CD4-positive, alpha-beta T cell treated with Interleukin-6 for 4 hours (primary cell): ENCODE measurements around the gene CCDC33.
"Not testable (repeated sequence)": the region's sequence is repeated elsewhere in the genome, so short reads cannot be mapped to it uniquely, and the experiment has no call there.

Source experiments
- DNase-seq: peaks from one replicate; pipeline ENCODE4 v3.0.0-alpha.2; 2020; ENCODE audit warnings: mixed read lengths

Gene CCDC33

DNA sequence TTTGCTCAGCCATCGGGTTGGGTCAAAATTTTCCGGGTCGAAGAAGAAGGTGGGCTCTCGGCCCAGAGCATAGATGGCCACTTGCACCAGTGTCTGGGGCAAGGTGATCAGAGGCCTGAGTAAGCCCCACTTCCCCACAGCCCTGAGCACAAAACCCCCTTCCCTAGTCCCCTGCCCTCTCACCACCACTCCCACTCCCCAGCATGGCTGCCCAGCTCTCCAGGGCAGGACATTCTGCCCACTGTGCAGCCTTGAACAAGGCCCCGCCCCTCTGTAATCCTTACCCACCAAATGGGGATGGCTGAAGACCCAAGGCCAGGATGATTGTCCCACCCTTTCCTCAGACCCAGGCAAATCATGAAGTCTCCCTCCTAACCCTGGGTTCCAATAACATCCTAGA is 102.5 kb downstream of the CCDC33 start:
- DNase-seq: no peak

DNA sequence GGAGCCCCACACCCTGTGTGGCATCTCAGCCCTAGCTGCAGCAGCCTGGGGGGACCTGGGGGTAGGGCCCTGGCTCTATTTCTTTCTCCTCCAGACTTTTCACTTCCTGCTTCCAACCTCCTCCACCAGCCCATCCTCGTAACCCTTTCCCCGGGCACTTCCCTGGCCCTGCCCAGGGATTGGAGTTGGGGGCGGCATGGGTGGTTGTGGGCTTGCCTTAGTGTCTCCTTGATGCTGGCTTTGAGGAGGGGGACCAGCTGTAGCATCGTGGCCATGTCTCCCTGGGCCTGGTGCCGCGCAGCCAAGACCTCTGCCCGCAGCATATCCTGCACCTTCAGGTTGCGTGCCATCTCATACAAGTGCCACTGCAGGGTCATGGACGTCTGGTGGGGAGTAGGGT is 103.2 kb downstream of the CCDC33 start:
- DNase-seq: no peak

DNA sequence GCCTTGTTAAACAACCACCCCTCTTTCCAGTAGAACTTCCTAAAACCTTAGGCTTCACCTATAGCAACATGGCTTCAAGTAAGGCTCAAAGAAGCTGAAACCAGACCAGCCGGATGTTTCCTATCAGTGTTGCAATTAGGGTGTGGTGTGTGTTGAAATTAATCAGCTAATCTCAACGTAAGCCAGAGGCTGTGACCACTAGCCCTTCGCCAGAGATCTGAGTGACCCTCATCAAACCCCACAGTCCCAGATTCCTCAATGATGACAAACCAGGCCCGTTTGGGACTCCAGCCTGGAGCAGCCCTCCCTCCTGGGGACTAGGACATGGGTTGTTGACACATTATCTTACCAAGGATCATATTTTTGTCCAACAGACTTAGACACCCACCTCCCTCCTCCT is 104.0 kb downstream of the CCDC33 start:
- no peak for DNase-seq

DNA sequence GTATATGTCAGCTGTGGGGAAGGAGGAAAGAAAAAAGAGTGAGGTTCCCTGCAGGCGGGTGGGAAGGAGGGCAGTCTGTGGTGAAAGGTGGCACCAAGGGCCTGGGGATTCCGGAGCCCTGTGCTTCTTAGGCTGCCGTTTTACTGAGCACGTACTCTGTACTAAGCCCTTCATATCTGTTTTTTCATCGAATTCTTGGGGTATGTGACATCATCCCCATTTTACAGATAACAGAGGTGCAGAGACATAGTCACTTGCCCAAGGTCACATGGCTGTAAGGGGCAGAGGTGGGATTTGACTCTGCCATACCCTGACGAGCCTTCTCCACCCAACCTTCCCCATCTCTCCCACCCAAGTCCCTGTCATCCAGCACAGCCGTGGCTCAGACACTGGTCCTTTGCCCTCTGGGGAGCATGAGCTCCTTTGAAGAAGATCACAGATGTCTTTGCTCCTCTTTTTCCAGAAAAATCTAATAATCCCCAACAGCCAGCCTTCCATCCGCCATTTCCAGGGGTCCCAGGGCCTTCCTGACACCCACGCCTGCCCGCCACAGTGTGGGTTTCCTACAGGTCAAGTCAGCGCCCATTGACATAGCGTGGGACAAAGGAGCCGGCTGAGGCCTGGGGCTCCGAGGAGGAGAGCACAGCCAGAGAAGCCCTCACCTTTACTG is 107.1 kb downstream of the CCDC33 start:
- DNase-seq: no peak

DNA sequence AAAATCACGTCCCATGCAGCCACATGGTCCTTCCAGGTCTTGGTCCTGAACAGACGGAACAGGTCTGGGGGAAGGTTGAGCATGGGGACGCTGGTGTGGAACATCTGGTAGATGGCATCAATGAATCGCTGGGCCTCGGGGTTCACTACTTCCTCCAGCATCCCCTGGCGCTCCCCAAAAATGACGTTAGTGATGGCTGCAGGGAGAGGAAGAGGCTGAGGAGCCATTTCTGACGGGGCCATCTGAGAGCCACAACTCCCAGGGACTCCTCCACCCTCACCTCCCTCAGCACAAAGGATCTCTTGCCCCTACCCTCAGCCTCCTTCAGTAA is 107.6 kb downstream of the CCDC33 start:
- no peak for DNase-seq

DNA sequence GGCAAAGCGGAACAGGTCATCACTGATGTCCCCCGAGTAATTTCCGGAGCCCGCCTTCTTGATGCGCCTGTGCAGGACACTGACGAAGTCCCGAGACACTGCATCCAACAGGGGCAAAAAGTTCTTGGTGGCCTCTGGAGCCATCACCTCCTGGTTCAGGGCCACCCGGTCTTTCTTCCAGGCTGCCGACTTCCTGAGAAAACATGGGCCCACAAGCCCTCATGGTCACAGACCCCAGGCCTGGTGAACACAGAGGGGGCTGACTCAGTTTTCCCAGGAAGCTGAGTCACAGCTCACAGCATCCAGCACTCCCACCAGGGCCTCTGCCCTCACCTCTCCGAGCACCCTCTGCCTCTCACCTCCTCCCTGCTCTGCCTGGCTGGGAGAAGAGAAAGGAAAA is 108.9 kb downstream of the CCDC33 start:
- DNase-seq: no peak

DNA sequence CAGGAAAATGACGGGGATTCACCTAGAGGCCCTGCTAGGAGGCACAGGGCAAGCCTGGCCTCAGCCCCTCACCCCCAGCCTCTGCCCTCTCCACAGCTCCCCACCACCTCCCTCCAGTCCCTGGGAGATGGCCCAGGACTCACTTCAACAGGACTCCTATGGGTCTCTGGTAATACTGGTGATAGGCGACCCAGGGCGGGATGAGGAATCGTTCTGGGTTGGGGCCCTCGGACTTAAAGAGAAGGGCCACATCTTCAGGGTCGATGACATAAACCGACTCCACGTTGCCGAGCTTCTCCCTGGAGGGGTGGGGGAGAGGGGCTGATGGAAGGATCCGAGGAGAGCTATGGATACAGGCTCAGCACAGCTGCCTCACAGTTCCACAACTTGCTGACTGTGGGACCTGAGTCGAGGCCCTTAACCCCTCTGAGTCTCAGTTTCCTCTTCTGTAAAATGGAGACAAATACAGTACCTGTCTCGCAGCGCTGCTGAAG is 111.7 kb downstream of the CCDC33 start:
- no peak for DNase-seq

DNA sequence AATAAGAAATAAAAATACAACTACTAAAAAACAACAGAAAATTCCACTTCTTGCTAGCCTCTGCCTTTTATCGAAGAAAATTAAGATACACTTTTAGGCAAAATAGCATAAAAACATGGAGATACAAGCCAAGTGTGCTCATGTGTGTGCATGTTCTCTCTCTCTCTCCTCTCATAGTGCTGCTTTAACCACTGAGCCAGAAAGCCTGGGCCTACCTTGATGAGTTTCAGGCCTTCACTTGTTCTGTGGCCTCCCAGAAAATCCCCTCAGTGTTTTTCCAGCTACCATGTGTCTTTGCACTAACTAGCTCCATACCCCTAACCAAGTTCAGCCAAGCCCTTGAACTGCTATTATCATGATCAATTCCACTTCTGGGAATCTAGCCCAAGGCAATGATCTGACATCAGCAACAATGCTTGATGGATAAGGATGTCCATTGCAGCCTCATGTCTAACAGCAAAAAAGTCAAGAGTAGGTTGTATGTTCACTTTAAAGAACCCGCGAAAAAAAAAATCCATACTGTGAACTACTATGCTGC is 113.2 kb downstream of the CCDC33 start:
- no peak for DNase-seq

DNA sequence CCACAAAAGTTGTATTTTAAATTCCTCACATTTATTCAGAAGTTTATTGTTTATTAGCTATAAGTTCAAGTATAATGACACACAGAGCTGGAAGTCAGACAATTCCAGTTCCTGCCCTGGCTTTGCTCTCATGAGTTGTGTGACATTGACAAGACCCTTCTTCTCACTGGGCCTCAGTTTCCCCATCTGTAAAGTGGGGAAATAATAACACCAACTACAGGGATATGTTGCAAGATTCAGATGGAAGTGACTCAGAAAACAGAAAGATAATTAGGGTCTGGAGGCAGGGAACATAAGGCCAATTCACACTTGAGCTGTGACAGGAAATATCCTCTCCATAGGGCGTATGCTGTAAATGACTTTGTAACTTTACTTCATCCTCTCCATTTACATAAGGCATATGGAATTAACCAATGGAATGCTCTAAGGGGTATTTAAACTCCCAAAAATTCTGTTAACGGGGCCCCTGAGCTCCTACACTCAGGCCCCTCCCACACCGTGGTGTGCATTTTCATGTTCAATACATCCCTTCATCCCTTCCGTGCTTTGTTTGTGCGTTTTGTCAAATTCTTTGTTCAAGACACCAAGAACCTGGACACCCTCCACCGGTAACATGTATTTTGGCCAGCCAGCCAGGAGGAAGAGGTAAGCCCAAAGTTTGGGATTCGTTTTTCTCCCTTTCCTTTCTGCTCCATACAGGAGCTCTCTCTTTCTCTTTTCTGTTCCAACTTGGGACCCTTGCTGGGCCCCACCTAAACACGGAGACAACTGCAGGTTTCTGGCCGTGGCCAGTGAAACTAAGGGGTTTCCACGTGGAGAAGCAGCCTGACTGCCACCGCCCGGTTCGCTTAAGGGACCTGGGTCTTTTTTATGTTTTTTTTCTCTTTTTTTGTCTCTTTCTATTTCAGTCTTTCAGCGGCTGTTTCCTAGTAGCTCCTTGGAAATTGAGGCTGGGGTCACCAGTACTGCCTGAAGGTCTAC is 114.5 kb downstream of the CCDC33 start:
- DNase-seq: no peak

DNA sequence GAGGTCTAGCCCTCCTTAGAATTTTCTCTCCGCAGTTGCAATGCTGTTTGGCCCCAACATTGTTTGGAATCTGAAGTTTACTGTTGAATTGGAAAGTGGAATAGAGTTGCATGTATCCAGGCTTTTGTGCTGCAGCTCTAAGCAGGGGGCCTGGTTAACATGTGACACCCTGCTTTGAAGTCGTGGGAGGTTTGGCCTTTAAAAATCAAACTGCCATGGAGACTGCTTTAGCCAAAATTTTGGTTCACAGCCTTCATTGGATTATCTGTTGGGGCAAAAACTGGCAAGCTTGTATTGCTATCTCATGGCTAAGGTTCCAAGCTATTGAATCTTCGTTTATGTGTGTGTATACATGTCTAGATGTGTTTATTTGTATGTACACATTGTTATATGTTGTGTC is 115.5 kb downstream of the CCDC33 start:
- no peak for DNase-seq

DNA sequence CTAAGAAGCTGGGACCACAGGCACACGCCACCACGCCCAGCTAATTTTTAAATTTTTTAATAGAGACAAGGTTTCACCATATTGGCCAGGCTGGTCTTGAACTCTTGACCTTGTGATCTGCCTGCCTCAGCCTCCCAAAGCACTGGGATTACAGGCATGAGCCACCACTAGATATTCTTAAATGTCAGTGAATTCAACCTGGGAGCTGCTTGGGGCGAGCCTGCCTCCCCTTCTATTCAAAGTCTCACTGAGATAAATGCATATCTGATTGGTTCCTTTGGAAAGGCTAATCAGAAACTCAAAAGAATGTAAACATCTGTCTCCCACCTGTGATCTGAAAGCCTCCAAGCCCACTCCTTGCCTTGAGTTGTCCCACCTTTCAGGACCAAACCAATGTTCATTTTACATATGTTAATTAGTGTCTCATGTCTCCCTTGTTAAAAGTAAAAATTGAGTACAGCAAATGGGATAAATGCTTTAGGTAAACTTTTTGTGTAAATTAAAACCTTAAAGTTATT is 116.3 kb downstream of the CCDC33 start:
- no peak for DNase-seq

DNA sequence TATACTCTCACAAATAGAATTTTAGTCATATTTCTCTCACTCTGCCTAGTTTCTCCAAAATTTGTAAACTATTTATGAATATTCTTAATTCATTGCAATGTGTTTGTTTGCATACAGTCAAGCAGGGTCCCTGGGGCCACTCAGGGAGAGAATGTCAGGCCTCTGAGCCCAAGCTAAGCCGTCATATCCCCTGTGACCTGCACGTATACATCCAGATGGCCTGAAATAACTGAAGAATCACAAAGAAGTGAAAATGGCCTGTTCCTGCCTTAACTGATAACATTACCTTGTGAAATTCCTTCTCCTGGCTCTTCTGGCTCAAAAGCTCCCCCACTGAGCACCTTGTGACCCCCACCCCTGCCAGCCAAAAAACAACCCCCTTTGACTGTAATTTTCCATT is 117.9 kb downstream of the CCDC33 start:
- not testable (repeated sequence) for DNase-seq

DNA sequence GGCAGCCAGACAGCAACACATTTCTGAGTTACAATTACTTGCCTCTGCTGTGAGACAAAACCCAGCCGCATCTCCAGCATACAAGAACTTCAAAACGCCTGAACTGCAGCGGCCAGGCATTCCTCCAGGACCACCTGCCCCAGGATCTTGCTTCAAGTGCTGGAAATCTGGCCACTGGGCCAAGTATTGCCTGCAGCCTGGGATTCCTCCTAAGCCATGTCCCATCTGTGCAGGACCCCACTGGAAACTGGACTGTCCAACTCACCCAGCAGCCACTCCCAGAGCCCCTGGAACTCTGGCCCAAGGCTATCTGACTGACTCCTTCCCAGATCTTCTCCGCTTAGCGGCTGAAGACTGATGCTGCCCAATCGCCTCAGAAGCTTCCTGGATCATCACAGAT is 119.9 kb downstream of the CCDC33 start:
- DNase-seq: not testable (repeated sequence)

DNA sequence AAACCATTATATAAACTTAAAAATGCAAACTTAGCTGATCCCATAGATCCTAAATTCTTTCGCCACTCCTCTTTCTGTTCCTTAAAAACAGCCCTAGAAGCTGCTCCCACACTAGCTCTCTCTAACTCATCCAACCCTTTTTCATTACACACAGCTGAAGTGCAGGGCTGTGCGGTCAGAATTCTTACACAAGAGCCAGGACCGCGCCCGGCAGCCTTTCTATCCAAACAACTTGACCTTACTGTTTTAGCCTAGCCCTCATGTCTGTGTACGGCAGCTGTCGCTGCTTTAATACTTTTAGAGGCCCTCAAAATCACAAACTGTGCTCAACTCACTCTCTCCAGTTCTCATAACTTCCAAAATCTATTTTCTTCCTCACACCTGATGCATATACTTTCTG is 121.4 kb downstream of the CCDC33 start:
- not testable (repeated sequence) for DNase-seq

DNA sequence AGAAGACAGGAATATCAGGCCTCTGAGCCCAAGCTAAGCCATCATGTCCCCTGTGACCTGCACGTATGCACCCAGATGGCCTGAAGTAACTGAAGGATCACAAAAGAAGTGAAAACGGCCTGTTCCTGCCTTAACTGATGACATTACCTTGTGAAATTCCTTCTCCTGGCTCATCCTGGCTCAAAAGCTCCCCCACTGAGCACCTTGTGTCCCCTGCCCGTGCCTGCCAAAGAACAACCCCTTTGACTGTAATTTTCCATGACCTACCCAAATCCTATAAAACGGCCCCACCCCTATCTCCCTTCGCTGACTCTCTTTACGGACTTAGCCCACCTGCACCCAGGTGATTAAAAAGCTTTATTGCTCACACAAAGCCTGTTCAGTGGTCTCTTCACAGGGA is 123.2 kb downstream of the CCDC33 start:
- not testable (repeated sequence) for DNase-seq

DNA sequence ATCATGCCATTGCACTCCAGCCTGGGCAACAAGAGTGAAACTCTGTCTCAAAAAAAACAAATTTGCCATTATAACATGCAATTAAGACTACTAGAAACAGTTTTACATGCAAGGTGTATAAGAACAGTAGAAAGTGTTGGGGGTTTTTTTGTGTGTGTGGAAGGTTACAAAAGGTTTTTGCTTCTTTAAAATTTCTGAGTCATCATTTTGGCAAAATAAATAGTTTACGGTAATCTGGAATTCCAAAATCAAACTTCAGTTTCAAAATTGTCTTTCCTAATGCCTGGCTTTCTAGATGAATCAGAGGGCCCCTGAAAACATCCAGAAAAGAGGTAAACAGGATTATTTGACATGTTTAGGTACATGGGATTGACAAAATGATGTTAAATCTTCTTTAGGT is 124.7 kb downstream of the CCDC33 start:
- not testable (repeated sequence) for DNase-seq

DNA sequence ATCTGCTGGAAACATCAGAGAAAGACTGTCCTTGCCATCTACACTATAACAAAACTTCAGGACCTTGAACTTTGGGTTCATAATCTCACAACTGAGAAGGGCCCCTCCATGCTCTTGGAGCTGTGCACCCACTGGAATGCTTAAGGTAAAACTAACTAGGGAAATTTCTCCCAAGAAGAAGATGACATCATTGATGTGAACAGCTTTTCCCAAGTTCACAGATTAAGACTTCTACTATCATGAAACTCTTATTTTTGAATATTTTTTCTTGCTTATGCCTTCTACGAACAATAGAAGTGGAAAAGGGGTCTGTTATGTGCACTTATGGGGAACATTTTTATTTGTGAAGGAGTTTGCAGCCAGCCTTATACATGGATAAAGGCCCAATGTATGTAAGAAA is 126.4 kb downstream of the CCDC33 start:
- DNase-seq: no peak

DNA sequence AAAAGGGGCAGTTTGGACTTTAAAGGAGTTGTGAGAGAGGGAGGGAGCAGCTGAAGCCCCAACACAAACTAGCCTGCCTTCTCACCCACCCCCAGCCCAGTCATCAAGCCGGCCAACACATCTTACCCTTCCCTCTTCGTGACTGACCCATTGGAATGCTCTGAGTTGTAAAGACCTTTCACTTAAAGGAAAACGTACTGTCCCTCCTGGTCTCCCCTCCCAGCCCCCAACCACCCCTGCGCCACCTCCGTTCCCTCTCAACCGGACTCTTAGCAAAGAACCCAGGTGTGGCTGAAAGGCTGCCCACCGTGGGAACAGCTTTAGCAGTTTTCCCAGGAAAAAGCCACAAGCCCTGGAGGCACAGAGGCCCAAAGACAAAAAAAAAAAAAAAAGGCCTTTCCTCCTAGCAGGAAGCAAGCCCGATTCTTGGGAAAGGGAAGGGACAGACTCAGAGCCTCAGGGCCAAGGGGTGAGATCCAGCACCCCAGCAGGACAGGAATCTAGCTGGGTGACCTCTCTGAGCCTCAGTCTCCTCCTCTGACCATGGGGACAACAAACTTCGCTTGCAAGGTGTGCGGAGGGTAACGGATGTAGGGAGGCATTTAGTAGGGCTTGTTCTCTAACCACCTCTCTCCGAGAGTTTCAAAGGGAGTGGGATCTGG is 128.9 kb downstream of the CCDC33 start:
- no peak for DNase-seq

DNA sequence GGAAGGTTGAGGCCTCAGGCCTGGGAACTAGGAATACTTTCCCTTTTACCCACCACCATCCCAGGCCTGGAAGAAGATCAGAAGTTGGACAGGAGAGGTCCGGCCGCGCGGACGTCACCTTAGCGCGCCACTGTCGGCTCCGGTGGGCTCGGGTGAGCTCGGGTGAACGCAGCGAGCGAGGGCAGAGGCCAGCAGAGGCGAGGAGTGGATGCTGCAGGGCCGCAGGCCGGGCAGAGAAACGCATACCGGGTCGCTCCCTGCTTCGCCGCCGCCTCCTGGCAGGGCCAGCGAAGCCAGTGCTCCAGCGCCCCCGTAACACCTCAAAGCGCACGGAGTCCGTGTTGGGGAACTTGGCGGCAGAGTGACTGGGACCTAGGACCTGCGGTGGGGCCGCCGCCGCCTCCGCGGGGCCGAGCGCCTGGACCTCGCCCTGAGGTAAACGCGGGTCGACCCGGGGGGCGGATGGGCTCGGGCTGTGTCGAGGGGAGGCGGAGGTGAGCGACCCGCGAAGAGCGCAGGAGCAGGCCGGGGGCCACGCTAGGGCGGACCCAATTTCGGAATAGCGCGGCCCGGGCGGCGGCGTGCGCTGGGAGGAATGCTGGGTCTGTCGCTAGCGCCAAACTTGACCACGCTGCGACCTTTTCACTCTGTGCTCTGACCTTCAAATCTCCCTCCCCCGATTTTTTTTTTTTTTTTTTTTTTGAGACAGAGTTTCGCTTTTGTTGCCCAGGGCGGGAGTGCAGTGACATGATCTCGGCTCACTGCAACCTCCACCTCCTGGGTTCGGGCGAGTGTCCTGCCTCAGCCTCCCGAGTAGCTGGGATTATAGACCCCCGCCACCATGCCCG is 129.7 kb downstream of the CCDC33 start:
- peak; percentile 7 for DNase-seq

DNA sequence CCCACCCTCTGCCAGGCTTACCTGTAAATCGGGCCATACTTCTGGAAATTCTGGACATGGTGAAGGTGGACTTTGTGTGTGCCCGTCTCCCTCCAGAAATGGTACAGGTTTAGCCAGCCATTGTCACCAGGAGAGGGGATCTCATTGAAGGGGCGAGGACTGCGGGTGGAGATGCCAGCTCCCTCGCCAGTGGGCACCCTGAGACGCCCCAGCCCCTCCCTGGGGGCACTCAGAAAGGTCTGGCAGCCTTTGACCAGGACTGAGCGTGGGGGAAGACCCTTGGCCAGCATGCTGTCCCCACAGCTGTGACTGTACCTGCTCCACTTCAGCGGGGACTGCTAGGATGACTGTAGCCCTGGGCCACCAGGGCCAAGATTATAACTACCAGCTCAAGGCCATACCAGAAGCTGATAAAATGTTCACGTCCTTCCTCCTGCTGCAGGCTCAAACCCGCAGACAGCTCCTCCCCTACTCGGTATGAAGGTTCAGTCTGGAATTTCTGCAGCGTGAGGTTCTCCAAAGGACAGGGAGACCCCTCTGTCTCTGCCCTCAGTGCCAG is 131.2 kb downstream of the CCDC33 start, which contains the start of gene CYP11A1:
CYP11A1 (minus strand) TSS at position 351 of the 559 bp plus-strand sequence; CDS start at position 290, 61 bp downstream.
- DNase-seq: no peak

DNA sequence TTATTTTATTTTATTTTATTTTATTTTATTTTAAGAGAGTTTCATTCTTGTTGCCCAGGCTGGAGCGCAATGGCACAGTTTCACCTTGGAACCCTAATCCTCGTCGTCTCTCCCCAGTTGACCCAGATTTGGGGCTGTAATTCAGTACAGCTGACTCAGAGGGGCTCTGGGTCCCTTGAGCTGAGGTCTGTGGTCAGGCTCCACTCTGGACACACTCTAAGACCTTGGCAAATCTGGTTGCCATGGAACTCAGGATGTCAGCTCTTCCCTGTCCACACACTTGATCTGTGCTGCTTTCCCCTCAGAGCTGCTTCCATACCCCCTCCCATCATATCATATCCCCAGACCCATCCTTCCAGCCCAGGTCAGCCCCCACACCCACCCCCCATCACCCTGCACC is 132.0 kb downstream of the CCDC33 start:
- DNase-seq: no peak
